OCI-LY1 (cell line): ENCODE measurements around the gene ZNF662.

Experiments used
- H2AFZ ChIP-seq: fragments of 200-600 bp; sonication (generic), shearing (Covaris generic); 2 replicates; pipeline ENCODE4 v1.6.0; 2014; ENCODE audit warnings: antibody characterized with exemption, mild to moderate bottlenecking, low read length
- H3F3A ChIP-seq: fragments of 200-600 bp; sonication (generic), shearing (Covaris generic); 2 replicates; pipeline ENCODE4 v1.6.0; 2014; ENCODE audit warnings: mild to moderate bottlenecking, antibody characterized with exemption, low read length, moderate library complexity; ENCODE audit not compliant: insufficient read depth
- H3K27ac ChIP-seq: fragments of 200-600 bp; sonication (generic); 2 replicates; pipeline ENCODE4 v1.5.1; 2014; ENCODE audit warnings: low read length, mixed run types, mild to moderate bottlenecking, low read depth; ENCODE audit not compliant: poor library complexity, severe bottlenecking
- H3K27me3 ChIP-seq: fragments of 200-600 bp; sonication (generic); 2 replicates; pipeline ENCODE4 v1.6.0; 2014; ENCODE audit warnings: antibody characterized with exemption, mild to moderate bottlenecking, low read length, moderate library complexity; ENCODE audit not compliant: insufficient read depth
- H3K36me3 ChIP-seq: fragments of 200-600 bp; sonication (generic); 2 replicates; pipeline ENCODE4 v1.6.1; 2014; ENCODE audit warnings: mild to moderate bottlenecking, antibody characterized with exemption, low read length, moderate library complexity, mixed read lengths; ENCODE audit not compliant: insufficient read depth
- H3K4me1 ChIP-seq: fragments of 200-600 bp; sonication (generic); 2 replicates; pipeline ENCODE4 v1.5.1; 2014; ENCODE audit warnings: mild to moderate bottlenecking, low read length, moderate library complexity; ENCODE audit not compliant: insufficient read depth, severe bottlenecking
- H3K4me2 ChIP-seq: fragments of 200-600 bp; sonication (generic), shearing (Covaris generic); 2 replicates; pipeline ENCODE4 v1.6.1; 2014; ENCODE audit warnings: low read length
- H3K4me3 ChIP-seq: fragments of 200-600 bp; sonication (generic); 2 replicates; pipeline ENCODE4 v1.5.1; 2014; ENCODE audit warnings: low read length, low read depth, mild to moderate bottlenecking, mixed read lengths; ENCODE audit not compliant: poor library complexity, severe bottlenecking
- H3K79me2 ChIP-seq: fragments of 200-600 bp; shearing (Covaris generic); 2 replicates; pipeline ENCODE4 v1.6.1; 2016; ENCODE audit warnings: mixed run types, low read length, mixed read lengths; ENCODE audit not compliant: insufficient read depth
- H3K9ac ChIP-seq: fragments of 200-600 bp; sonication (generic), shearing (Covaris generic); 2 replicates; pipeline ENCODE4 v1.6.1; 2014; ENCODE audit warnings: mild to moderate bottlenecking, low read length, mixed read lengths
- H3K9me2 ChIP-seq: fragments of 200-600 bp; sonication (generic), shearing (Covaris generic); 2 replicates; pipeline ENCODE4 v1.6.1; 2014; ENCODE audit warnings: low read depth, mild to moderate bottlenecking, low read length, mixed read lengths
- H3K9me3 ChIP-seq: fragments of 200-600 bp; shearing (Covaris generic); 2 replicates; pipeline ENCODE4 v1.6.1; 2014; ENCODE audit warnings: low read length, mixed read lengths
- H4K20me1 ChIP-seq: fragments of 200-600 bp; sonication (generic), shearing (Covaris generic); 2 replicates; pipeline ENCODE4 v1.6.0; 2016; ENCODE audit warnings: mild to moderate bottlenecking, low read length; ENCODE audit not compliant: insufficient read depth
- CTCF ChIP-seq: fragments of 200-600 bp; sonication (generic), shearing (Covaris generic); IDR thresholded peaks from 2 replicates; pipeline ENCODE4 v1.5.1; 2017; ENCODE audit warnings: mild to moderate bottlenecking, antibody characterized with exemption, low read length, moderate library complexity, mixed read lengths
- EZH2 ChIP-seq: fragments of 200-600 bp; sonication (generic), shearing (Covaris generic); IDR thresholded peaks from 2 replicates; pipeline ENCODE4 v1.8.0; 2017; ENCODE audit warnings: borderline replicate concordance, mixed run types, mild to moderate bottlenecking, antibody characterized with exemption, low read length, moderate library complexity, mixed read lengths

Gene ZNF662

GRCh38 chr3:42894698-42895579, 11.0 kb upstream of the ZNF662 start:
- Histone ChIP-seq H3K36me3 (no peaks in the 10 kb centered on the region), H3K4me2 (no peak overlapping the region), H2AFZ (no peak overlapping the region), H3K27ac (no peak overlapping the region), H3K79me2 (no peaks in the 10 kb centered on the region), H3F3A (no peaks in the 10 kb centered on the region), H3K27me3 (no peaks in the 10 kb centered on the region), H3K9ac (no peak overlapping the region), H3K4me3 (no peak overlapping the region), H3K9me3 (no peaks in the 10 kb centered on the region), H3K4me1 (no peaks in the 10 kb centered on the region), H4K20me1 (no peaks in the 10 kb centered on the region), H3K9me2 (no peaks in the 10 kb centered on the region)
- no peak for TF ChIP-seq EZH2

GRCh38 chr3:42895580-42895868, 10.4 kb upstream of the ZNF662 start:
- no peak overlapping the region for H2AFZ ChIP-seq
- TF ChIP-seq CTCF (no peak), EZH2 (no peak)
- no peaks in the 10 kb centered on the region for H3K79me2 ChIP-seq
- H3F3A ChIP-seq: no peaks in the 10 kb centered on the region
- H3K4me3 ChIP-seq: no peak overlapping the region
- no peak overlapping the region for H3K27ac ChIP-seq
- H4K20me1 ChIP-seq: no peaks in the 10 kb centered on the region
- no peaks in the 10 kb centered on the region for H3K4me1 ChIP-seq
- H3K4me2 ChIP-seq: no peak overlapping the region
- H3K36me3 ChIP-seq: no peaks in the 10 kb centered on the region
- H3K27me3 ChIP-seq: no peaks in the 10 kb centered on the region
- H3K9me3 ChIP-seq: no peaks in the 10 kb centered on the region
- no peak overlapping the region for H3K9ac ChIP-seq
- H3K9me2 ChIP-seq: no peaks in the 10 kb centered on the region

- Histone ChIP-seq H3K27me3 (no peaks in the 10 kb centered on the region), H2AFZ (no peak overlapping the region), H3K9me3 (no peaks in the 10 kb centered on the region), H3K27ac (no peak overlapping the region), H3K4me2 (no peak overlapping the region), H3K36me3 (no peaks in the 10 kb centered on the region), H3K9ac (no peak overlapping the region), H3K79me2 (no peaks in the 10 kb centered on the region), H3K9me2 (no peaks in the 10 kb centered on the region), H3F3A (no peaks in the 10 kb centered on the region), H3K4me1 (no peaks in the 10 kb centered on the region), H3K4me3 (no peak overlapping the region), H4K20me1 (no peaks in the 10 kb centered on the region)
- TF ChIP-seq EZH2: no peak
- TF ChIP-seq CTCF: peak; percentile 9; the same call in 1 of the 2 replicates
Observed at GRCh38 chr3:42898896-42899675, 6.9 kb upstream of the ZNF662 start.
